ENCODE results near the gene KCNJ4.

KCNJ4 gene

GRCh38 chr22:38441620-38442287, 13.2 kb downstream of the KCNJ4 start:
- Histone ChIP-seq H3K9me3 (ENCODE audit: low read length) (no peaks in the 10 kb centered on the region), H3K36me3 (ENCODE audit: insufficient read depth, low read length) (no peaks in the 10 kb centered on the region), H3K27me3 (ENCODE audit: insufficient read depth, low read length) (no peaks in the 10 kb centered on the region), H3K4me1 (ENCODE audit: insufficient read depth, low read length) (no peaks in the 10 kb centered on the region), H2AFZ (ENCODE audit: low read depth, low read length) (no peak overlapping the region), H3K4me3 (ENCODE audit: low read length) (no peak overlapping the region)

DNA sequence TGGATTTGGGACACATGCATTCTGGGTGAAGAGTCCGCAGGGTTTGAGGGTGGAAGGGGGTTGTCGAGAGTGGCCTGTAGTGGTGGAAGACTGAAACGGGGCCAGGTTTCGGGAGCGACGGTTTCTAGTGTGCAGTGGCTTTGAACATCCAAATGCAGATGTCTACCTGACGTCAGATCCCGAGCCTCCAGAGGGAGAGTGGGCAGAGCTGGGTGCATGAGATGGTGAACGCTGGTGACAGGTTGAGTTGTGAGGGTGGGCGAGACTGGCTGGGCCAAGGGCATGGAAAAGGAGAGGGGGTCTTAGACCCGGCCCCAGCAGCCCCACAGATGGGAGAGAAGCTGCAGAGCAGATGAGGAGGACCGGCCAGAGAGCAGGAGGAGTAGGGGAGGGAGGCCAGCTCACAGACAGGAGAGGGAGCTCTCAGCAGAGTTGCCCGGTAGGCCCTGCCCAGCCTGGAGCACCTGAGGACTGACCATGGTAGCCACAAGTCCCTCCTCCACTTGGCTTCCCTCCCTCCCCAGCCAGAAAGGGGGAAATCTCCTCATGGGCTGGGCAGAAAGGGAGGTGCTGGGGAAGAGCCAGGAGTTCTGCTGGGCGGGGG, 14.2 kb downstream of the KCNJ4 start:
- Histone ChIP-seq H3K36me3 (ENCODE audit: insufficient read depth, low read length) (no peaks in the 10 kb centered on the region), H3K4me3 (ENCODE audit: low read length) (no peak overlapping the region), H2AFZ (ENCODE audit: low read depth, low read length) (no peak overlapping the region), H3K9me3 (ENCODE audit: low read length) (no peaks in the 10 kb centered on the region), H3K4me1 (ENCODE audit: insufficient read depth, low read length) (peaks cover 3% of the 10 kb centered on the region), H3K27me3 (ENCODE audit: insufficient read depth, low read length) (no peaks in the 10 kb centered on the region)

GRCh38 chr22:38437416-38437815, 17.6 kb downstream of the KCNJ4 start:
- Histone ChIP-seq H3K4me3 (ENCODE audit: low read length) (no peak overlapping the region), H3K9me3 (ENCODE audit: low read length) (no peaks in the 10 kb centered on the region), H3K36me3 (ENCODE audit: insufficient read depth, low read length) (no peaks in the 10 kb centered on the region), H3K4me1 (ENCODE audit: insufficient read depth, low read length) (peaks cover 7% of the 10 kb centered on the region), H2AFZ (ENCODE audit: low read depth, low read length) (no peak overlapping the region), H3K27me3 (ENCODE audit: insufficient read depth, low read length) (no peaks in the 10 kb centered on the region)

DNA sequence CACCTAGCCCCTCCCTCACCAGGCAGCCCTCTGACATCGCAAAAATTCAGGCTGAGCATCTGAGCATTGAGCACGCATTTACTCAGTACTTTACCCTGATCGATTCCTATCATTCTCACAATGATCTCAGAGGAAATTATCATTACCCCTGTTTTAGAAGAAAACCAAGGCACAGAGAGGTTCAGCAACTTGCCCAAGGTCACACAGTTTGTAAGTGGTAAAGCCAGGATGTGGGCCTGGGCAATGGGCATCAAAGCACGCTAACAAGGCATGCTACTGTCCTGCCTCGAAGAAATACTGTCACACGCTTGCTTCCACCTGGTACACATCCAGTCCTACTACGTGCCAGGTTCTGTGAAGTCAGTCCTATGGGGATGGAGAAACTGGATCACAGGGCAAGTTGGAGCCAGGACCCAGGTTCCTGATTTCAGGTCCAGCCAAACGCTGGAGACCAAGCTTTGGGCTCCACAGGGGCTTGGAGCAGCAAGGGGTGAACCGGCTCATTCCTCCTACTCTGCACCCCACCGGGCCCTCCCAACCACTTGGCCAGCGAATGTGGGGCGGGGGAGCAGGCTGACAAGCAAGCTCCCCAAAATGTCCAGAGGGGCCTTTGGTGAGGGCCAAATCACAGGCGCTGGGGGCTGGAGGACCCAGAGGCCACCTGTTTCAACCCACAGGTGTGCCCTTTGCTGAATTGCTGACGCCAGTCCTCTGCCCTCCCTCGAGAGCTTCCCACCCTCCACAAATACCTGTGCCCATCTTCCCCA, 18.2 kb downstream of the KCNJ4 start:
- Histone ChIP-seq H3K27me3 (ENCODE audit: insufficient read depth, low read length) (no peaks in the 10 kb centered on the region), H2AFZ (ENCODE audit: low read depth, low read length) (no peak overlapping the region), H3K4me1 (ENCODE audit: insufficient read depth, low read length) (peaks cover 12% of the 10 kb centered on the region), H3K9me3 (ENCODE audit: low read length) (no peaks in the 10 kb centered on the region), H3K36me3 (ENCODE audit: insufficient read depth, low read length) (no peaks in the 10 kb centered on the region), H3K4me3 (ENCODE audit: low read length) (no peak overlapping the region)

- no peak overlapping the region for H2AFZ ChIP-seq (ENCODE audit: low read depth, low read length)
- H3K36me3 ChIP-seq (ENCODE audit: insufficient read depth, low read length) = no peaks in the 10 kb centered on the region
- H3K4me3 ChIP-seq (ENCODE audit: low read length) = no peak overlapping the region
- no peaks in the 10 kb centered on the region for H3K27me3 ChIP-seq (ENCODE audit: insufficient read depth, low read length)
- H3K9me3 ChIP-seq (ENCODE audit: low read length) = no peaks in the 10 kb centered on the region
- peaks cover 18% of the 10 kb centered on the region for H3K4me1 ChIP-seq (ENCODE audit: insufficient read depth, low read length)
These were observed 19.0 kb downstream of the KCNJ4 start for GRCh38 chr22:38435965-38436364.

DNA sequence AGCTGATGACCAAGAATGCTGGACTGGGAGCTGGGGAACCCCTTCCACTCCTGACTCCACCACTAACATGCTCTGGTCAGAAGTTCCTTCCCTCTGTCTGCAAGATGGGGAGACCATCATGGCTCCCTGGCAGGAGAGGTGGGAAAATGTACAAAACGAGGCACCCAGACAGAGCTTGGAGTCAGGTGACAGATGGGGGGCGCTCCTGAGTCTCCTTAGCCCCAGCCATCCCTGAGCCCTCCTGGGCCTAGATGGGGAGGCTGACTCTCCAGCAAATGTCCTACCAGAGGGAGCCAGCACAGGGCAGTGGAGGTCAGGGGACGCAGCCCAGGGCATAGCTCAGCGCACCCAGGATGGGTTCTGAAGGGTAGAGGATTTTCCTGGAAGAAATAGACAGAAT, 20.0 kb downstream of the KCNJ4 start:
- Histone ChIP-seq H3K4me3 (ENCODE audit: low read length) (no peak overlapping the region), H2AFZ (ENCODE audit: low read depth, low read length) (no peak overlapping the region), H3K9me3 (ENCODE audit: low read length) (no peaks in the 10 kb centered on the region), H3K4me1 (ENCODE audit: insufficient read depth, low read length) (peaks cover 19% of the 10 kb centered on the region), H3K27me3 (ENCODE audit: insufficient read depth, low read length) (no peaks in the 10 kb centered on the region), H3K36me3 (ENCODE audit: insufficient read depth, low read length) (no peaks in the 10 kb centered on the region)

- no peaks in the 10 kb centered on the region for H3K27me3 ChIP-seq (ENCODE audit: insufficient read depth, low read length)
- H3K9me3 ChIP-seq (ENCODE audit: low read length) = no peaks in the 10 kb centered on the region
- no peak overlapping the region for H2AFZ ChIP-seq (ENCODE audit: low read depth, low read length)
- no peak overlapping the region for H3K4me3 ChIP-seq (ENCODE audit: low read length)
- no peaks in the 10 kb centered on the region for H3K36me3 ChIP-seq (ENCODE audit: insufficient read depth, low read length)
- peaks cover 26% of the 10 kb centered on the region for H3K4me1 ChIP-seq (ENCODE audit: insufficient read depth, low read length)
These were observed 21.1 kb downstream of the KCNJ4 start for GRCh38 chr22:38433871-38434270.

DNA sequence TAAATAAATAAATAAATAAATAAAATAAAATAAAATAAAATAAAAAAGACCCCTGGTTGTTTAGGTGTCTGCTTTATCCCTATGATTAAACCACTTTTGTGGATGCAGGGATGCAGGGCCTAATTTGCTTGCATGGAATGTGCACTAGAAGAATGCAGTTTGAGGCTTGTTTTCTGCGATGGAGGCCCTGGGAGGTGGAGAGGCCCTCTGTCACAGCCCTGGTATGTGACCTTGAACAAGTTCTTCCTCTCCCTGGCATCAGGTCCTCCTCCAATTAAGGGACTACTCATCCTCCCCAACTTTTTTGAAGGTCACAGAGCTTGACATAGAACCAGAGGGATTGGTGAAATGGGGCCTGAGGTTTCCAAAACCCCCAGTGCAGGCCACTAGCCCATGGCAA, 22.7 kb downstream of the KCNJ4 start:
- Histone ChIP-seq H3K36me3 (ENCODE audit: insufficient read depth, low read length) (no peaks in the 10 kb centered on the region), H3K4me1 (ENCODE audit: insufficient read depth, low read length) (peaks cover 26% of the 10 kb centered on the region), H3K9me3 (ENCODE audit: low read length) (no peaks in the 10 kb centered on the region), H3K27me3 (ENCODE audit: insufficient read depth, low read length) (no peaks in the 10 kb centered on the region), H3K4me3 (ENCODE audit: low read length) (no peak overlapping the region), H2AFZ (ENCODE audit: low read depth, low read length) (no peak overlapping the region)

- Histone ChIP-seq H3K27me3 (ENCODE audit: insufficient read depth, low read length) (no peaks in the 10 kb centered on the region), H3K4me1 (ENCODE audit: insufficient read depth, low read length) (peaks cover 26% of the 10 kb centered on the region), H3K9me3 (ENCODE audit: low read length) (no peaks in the 10 kb centered on the region), H3K36me3 (ENCODE audit: insufficient read depth, low read length) (no peaks in the 10 kb centered on the region), H3K4me3 (ENCODE audit: low read length) (no peak overlapping the region), H2AFZ (ENCODE audit: low read depth, low read length) (no peak overlapping the region)
These were observed 23.6 kb downstream of the KCNJ4 start for GRCh38 chr22:38431266-38432010.

- no peaks in the 10 kb centered on the region for H3K36me3 ChIP-seq (ENCODE audit: insufficient read depth, low read length)
- no peak overlapping the region for H3K4me3 ChIP-seq (ENCODE audit: low read length)
- H3K4me1 ChIP-seq (ENCODE audit: insufficient read depth, low read length) = peaks cover 21% of the 10 kb centered on the region
- H3K27me3 ChIP-seq (ENCODE audit: insufficient read depth, low read length) = no peaks in the 10 kb centered on the region
- no peak overlapping the region for H2AFZ ChIP-seq (ENCODE audit: low read depth, low read length)
- no peaks in the 10 kb centered on the region for H3K9me3 ChIP-seq (ENCODE audit: low read length)
These were observed 25.4 kb downstream of the KCNJ4 start for GRCh38 chr22:38429499-38430068.

GRCh38 chr22:38428714-38429113, 26.3 kb downstream of the KCNJ4 start:
- Histone ChIP-seq H3K9me3 (ENCODE audit: low read length) (no peaks in the 10 kb centered on the region), H3K36me3 (ENCODE audit: insufficient read depth, low read length) (no peaks in the 10 kb centered on the region), H3K27me3 (ENCODE audit: insufficient read depth, low read length) (no peaks in the 10 kb centered on the region), H3K4me1 (ENCODE audit: insufficient read depth, low read length) (peaks cover 21% of the 10 kb centered on the region), H2AFZ (ENCODE audit: low read depth, low read length) (no peak overlapping the region), H3K4me3 (ENCODE audit: low read length) (no peak overlapping the region)

DNA sequence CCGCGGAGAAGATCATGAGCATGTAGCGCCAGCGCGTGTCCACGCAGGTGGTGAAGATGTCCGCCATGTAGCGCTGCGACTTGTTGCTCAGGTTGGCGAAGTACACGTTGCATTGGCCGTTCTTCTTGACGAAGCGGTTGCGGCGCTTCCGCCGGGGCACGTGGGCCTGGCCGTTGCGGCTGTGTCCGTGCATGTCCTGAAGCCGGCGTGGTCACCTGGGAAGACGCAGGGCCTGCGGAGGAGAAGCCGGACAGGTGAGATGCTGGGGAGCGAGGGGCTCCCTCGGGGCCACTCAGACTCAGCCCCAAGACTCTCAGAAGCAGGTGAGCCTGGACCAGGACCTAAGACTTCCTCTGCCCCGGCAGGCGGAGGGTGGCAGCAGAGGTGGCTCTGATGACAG, 27.1 kb downstream of the KCNJ4 start:
- Histone ChIP-seq H3K27me3 (ENCODE audit: insufficient read depth, low read length) (no peaks in the 10 kb centered on the region), H2AFZ (ENCODE audit: low read depth, low read length) (no peak overlapping the region), H3K36me3 (ENCODE audit: insufficient read depth, low read length) (no peaks in the 10 kb centered on the region), H3K4me3 (ENCODE audit: low read length) (no peak overlapping the region), H3K9me3 (ENCODE audit: low read length) (no peaks in the 10 kb centered on the region), H3K4me1 (ENCODE audit: insufficient read depth, low read length) (peaks cover 21% of the 10 kb centered on the region)

DNA sequence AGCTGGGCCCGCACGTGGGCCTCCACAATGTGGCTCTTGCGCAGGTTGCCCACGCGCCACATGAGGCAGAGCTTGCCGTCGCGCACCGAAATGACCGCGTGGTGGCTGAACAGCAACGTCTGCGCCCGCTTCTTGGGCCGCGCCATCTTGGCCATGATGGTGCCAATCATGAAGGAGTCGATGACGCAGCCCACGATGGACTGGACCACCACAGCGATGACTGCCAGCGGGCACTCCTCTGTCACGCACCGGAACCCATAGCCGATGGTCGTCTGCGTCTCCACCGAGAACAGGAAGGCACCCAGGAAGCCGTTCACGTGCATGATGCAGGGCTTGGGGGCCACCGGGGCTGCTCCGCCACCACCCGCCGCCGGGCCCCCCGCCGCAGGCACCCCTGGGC, 27.5 kb downstream of the KCNJ4 start:
- Histone ChIP-seq H3K9me3 (ENCODE audit: low read length) (no peaks in the 10 kb centered on the region), H3K27me3 (ENCODE audit: insufficient read depth, low read length) (no peaks in the 10 kb centered on the region), H2AFZ (ENCODE audit: low read depth, low read length) (no peak overlapping the region), H3K36me3 (ENCODE audit: insufficient read depth, low read length) (no peaks in the 10 kb centered on the region), H3K4me1 (ENCODE audit: insufficient read depth, low read length) (peaks cover 20% of the 10 kb centered on the region), H3K4me3 (ENCODE audit: low read length) (no peak overlapping the region)
